ENCODE measurements around the gene GALNT2. TPM values are rescaled to one million over a fixed set of nuclear protein-coding genes. Genes with fewer than 3 reads are reported as not detected.

Gene GALNT2
- polyA plus RNA-seq, 2 donors, result 11.2 to 15.3 TPM

DNA sequence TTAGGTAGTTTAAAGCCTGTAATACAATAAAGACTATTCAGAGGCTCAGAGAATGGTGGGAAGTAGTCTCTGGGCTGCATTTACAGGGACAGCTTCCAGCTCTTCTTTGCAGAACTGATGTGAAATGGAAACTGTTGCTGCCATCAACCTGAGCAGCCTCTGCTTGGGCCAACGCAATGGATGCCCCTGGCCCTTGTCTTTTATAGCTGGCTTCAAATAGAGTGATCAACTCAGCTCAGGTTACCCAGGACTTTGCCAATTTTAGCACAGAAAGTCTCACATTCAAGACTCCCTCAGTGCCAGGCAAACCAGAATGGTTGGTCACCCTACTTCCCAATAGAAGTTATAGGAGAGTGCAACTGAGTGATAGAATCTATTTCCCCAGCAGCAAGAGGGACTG lies 18.1 kb upstream of the GALNT2 start:
- 88 to 95% methylated on average over 1 of the region's 1 CpG for WGBS, 2 donors
- Histone ChIP-seq H3K4me1 (ENCODE audit: control insufficient read depth in 2 of 2, insufficient read depth in 2 of 2, low read length in 1 of 2) (peaks cover 0 to 4% of the 10 kb centered on the region in 2 donors), H3K9me3 (ENCODE audit: control insufficient read depth in 2 of 2, insufficient read depth in 1 of 2, low read depth in 1 of 2, low read length in 1 of 2) (no peaks in the 10 kb centered on the region), H3K27ac (ENCODE audit: low read depth in 2 of 2, low read length in 1 of 2) (no peak overlapping the region), H3K4me3 (ENCODE audit: low read depth in 1 of 2, low read length in 2 of 2) (no peak overlapping the region), H3K27me3 (ENCODE audit: control insufficient read depth in 1 of 2, insufficient read depth in 2 of 2, low read length in 2 of 2) (no peaks in the 10 kb centered on the region), H3K36me3 (ENCODE audit: control insufficient read depth in 2 of 2, insufficient read depth in 2 of 2, low read length in 1 of 2) (no peaks in the 10 kb centered on the region)

DNA sequence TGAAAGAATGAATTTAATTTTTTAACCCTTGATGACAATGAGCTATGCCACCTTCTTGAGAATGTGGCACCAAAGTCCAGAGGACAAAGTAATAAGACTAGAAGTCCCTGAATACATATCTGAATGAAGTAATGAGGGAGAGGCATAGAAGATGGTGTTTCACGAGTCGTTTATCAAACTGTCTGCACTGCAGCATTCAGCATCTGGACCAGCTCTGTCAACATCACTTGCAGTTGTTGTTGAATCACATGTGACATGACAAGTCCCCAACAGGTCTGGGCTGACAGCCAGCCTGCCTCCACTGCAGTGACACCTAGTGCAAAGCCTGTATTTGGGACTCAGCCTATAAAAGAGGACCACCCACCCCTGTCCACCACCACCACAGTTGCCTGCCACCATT lies 17.3 kb upstream of the GALNT2 start:
- Histone ChIP-seq H3K27me3 (ENCODE audit: control insufficient read depth in 1 of 2, insufficient read depth in 2 of 2, low read length in 2 of 2) (no peaks in the 10 kb centered on the region), H3K36me3 (ENCODE audit: control insufficient read depth in 2 of 2, insufficient read depth in 2 of 2, low read length in 1 of 2) (no peaks in the 10 kb centered on the region), H3K4me1 (ENCODE audit: control insufficient read depth in 2 of 2, insufficient read depth in 2 of 2, low read length in 1 of 2) (peaks cover 0 to 4% of the 10 kb centered on the region in 2 donors), H3K9me3 (ENCODE audit: control insufficient read depth in 2 of 2, insufficient read depth in 1 of 2, low read depth in 1 of 2, low read length in 1 of 2) (no peaks in the 10 kb centered on the region), H3K4me3 (ENCODE audit: low read depth in 1 of 2, low read length in 2 of 2) (no peak overlapping the region), H3K27ac (ENCODE audit: low read depth in 2 of 2, low read length in 1 of 2) (no peak overlapping the region)
- 60 to 74% methylated on average over 2 of the region's 2 CpGs for WGBS, 2 donors

DNA sequence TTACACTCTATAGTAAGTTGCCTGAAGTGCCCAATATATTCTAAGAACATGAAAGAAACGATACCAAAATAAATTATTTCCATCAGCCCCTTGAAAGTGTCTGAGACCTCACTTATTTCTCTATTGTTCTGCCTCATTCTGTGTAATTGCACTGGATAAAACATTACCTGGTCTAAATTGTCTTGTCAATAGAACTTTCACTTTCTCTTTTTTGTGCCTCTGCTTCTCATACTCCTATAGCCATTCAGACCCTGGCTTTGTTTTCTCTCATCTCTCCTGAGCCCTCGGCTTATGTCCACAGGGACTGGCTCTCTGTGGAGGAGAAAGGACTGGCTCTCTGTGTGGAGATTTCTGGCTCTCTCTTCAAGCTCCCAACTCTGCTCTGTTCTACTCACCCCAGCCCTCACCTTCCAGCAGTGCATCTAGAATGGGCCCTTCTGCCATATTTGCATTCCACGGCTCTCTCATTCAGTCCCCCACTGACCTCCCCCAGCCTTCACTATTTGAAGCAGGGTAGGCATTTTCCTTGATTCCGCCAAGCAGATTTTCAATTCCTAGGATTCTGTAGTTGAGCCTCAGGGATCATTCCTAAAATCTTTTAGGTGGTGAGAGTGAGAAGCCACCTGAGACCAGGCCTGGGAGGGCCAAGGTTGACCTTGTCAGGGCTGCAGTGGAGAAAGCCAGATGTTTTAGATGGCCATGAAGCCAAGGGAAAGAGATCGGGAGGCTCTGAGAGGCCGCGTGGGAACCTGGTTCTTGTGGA lies 15.9 kb upstream of the GALNT2 start:
- Histone ChIP-seq H3K4me1 (ENCODE audit: control insufficient read depth in 2 of 2, insufficient read depth in 2 of 2, low read length in 1 of 2) (peaks cover 0 to 4% of the 10 kb centered on the region in 2 donors), H3K9me3 (ENCODE audit: control insufficient read depth in 2 of 2, insufficient read depth in 1 of 2, low read depth in 1 of 2, low read length in 1 of 2) (no peaks in the 10 kb centered on the region), H3K36me3 (ENCODE audit: control insufficient read depth in 2 of 2, insufficient read depth in 2 of 2, low read length in 1 of 2) (no peaks in the 10 kb centered on the region), H3K27me3 (ENCODE audit: control insufficient read depth in 1 of 2, insufficient read depth in 2 of 2, low read length in 2 of 2) (no peaks in the 10 kb centered on the region), H3K27ac (ENCODE audit: low read depth in 2 of 2, low read length in 1 of 2) (no peak overlapping the region), H3K4me3 (ENCODE audit: low read depth in 1 of 2, low read length in 2 of 2) (no peak overlapping the region)
- 71 to 73% methylated on average over 7 of the region's 7 CpGs for WGBS, 2 donors

- Histone ChIP-seq H3K4me3 (ENCODE audit: low read depth in 1 of 2, low read length in 2 of 2) (no peak overlapping the region), H3K9me3 (ENCODE audit: control insufficient read depth in 2 of 2, insufficient read depth in 1 of 2, low read depth in 1 of 2, low read length in 1 of 2) (no peaks in the 10 kb centered on the region), H3K36me3 (ENCODE audit: control insufficient read depth in 2 of 2, insufficient read depth in 2 of 2, low read length in 1 of 2) (no peaks in the 10 kb centered on the region), H3K4me1 (ENCODE audit: control insufficient read depth in 2 of 2, insufficient read depth in 2 of 2, low read length in 1 of 2) (peaks cover 0 to 4% of the 10 kb centered on the region in 2 donors), H3K27ac (ENCODE audit: low read depth in 2 of 2, low read length in 1 of 2) (no peak overlapping the region), H3K27me3 (ENCODE audit: control insufficient read depth in 1 of 2, insufficient read depth in 2 of 2, low read length in 2 of 2) (no peaks in the 10 kb centered on the region)
- WGBS, 2 donors, result 94 to 100% methylated on average over 2 of the region's 2 CpGs
These were observed 15.0 kb upstream of the GALNT2 start for GRCh38 chr1:230052018-230052417.

GRCh38 chr1:230052665-230053064 lies 14.4 kb upstream of the GALNT2 start:
- Histone ChIP-seq H3K27ac (ENCODE audit: low read depth in 2 of 2, low read length in 1 of 2) (no peak overlapping the region), H3K36me3 (ENCODE audit: control insufficient read depth in 2 of 2, insufficient read depth in 2 of 2, low read length in 1 of 2) (no peaks in the 10 kb centered on the region), H3K4me1 (ENCODE audit: control insufficient read depth in 2 of 2, insufficient read depth in 2 of 2, low read length in 1 of 2) (peaks cover 0 to 4% of the 10 kb centered on the region in 2 donors), H3K27me3 (ENCODE audit: control insufficient read depth in 1 of 2, insufficient read depth in 2 of 2, low read length in 2 of 2) (no peaks in the 10 kb centered on the region), H3K9me3 (ENCODE audit: control insufficient read depth in 2 of 2, insufficient read depth in 1 of 2, low read depth in 1 of 2, low read length in 1 of 2) (no peaks in the 10 kb centered on the region), H3K4me3 (ENCODE audit: low read depth in 1 of 2, low read length in 2 of 2) (no peak overlapping the region)
- WGBS, 2 donors, result 91 to 92% methylated on average over 5 of the region's 5 CpGs

GRCh38 chr1:230054092-230054749 lies 12.8 kb upstream of the GALNT2 start:
- 80 to 82% methylated on average over 8 of the region's 8 CpGs for WGBS, 2 donors
- Histone ChIP-seq H3K36me3 (ENCODE audit: control insufficient read depth in 2 of 2, insufficient read depth in 2 of 2, low read length in 1 of 2) (no peaks in the 10 kb centered on the region), H3K27me3 (ENCODE audit: control insufficient read depth in 1 of 2, insufficient read depth in 2 of 2, low read length in 2 of 2) (no peaks in the 10 kb centered on the region), H3K9me3 (ENCODE audit: control insufficient read depth in 2 of 2, insufficient read depth in 1 of 2, low read depth in 1 of 2, low read length in 1 of 2) (no peaks in the 10 kb centered on the region), H3K27ac (ENCODE audit: low read depth in 2 of 2, low read length in 1 of 2) (no peak overlapping the region), H3K4me3 (ENCODE audit: low read depth in 1 of 2, low read length in 2 of 2) (no peak overlapping the region), H3K4me1 (ENCODE audit: control insufficient read depth in 2 of 2, insufficient read depth in 2 of 2, low read length in 1 of 2) (peaks cover 0 to 4% of the 10 kb centered on the region in 2 donors)

DNA sequence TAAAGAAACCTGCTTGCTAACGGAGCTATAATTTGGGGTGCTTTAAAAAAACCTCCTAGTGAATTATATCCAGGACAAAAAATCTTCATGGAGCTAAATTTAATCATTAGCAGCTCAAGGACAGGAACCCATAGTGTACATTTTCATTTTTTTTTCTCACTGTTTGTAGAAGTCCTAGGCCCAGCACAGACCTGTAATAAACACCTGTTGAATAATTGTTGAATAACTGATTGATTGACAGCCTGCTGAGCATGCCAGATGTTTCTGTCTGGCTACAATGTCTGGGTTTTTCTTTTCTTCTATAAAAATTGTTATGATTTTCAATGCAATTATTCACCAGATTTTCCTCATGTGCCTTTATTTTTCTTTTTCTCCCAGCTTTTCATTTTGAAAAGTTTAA lies 10.9 kb upstream of the GALNT2 start:
- WGBS, 2 donors, result 79 to 91% methylated on average over 1 of the region's 1 CpG
- Histone ChIP-seq H3K4me3 (ENCODE audit: low read depth in 1 of 2, low read length in 2 of 2) (no peak overlapping the region), H3K36me3 (ENCODE audit: control insufficient read depth in 2 of 2, insufficient read depth in 2 of 2, low read length in 1 of 2) (no peaks in the 10 kb centered on the region), H3K9me3 (ENCODE audit: control insufficient read depth in 2 of 2, insufficient read depth in 1 of 2, low read depth in 1 of 2, low read length in 1 of 2) (no peaks in the 10 kb centered on the region), H3K4me1 (ENCODE audit: control insufficient read depth in 2 of 2, insufficient read depth in 2 of 2, low read length in 1 of 2) (peaks cover 0 to 4% of the 10 kb centered on the region in 2 donors), H3K27ac (ENCODE audit: low read depth in 2 of 2, low read length in 1 of 2) (no peak overlapping the region), H3K27me3 (ENCODE audit: control insufficient read depth in 1 of 2, insufficient read depth in 2 of 2, low read length in 2 of 2) (no peaks in the 10 kb centered on the region)

DNA sequence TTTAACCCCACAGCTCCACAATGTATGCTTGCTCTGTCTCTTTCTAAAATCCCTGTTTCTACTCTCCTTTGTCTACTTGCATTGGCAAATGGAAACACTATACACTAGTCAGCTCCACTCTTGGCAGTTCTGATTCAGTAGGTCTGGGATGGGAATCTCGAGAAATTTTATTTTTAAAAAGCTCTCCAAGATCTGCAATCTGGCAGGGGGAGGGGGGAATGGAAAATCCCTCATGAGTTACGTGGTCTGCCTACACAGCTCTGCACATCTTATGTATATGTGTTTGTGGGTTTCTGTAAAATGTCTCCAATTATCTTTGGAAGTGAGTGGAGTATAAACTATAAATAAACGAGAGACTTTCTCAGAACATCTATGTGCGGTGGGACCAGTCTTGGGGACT lies 9.9 kb upstream of the GALNT2 start:
- H3K36me3 ChIP-seq (ENCODE audit: control insufficient read depth in 2 of 2, insufficient read depth in 2 of 2, low read length in 1 of 2), result no peaks in the 10 kb centered on the region
- 70 to 79% methylated on average over 4 of the region's 4 CpGs for WGBS, 2 donors
- no peaks in the 10 kb centered on the region for H3K9me3 ChIP-seq (ENCODE audit: control insufficient read depth in 2 of 2, insufficient read depth in 1 of 2, low read depth in 1 of 2, low read length in 1 of 2)
- H3K27ac ChIP-seq (ENCODE audit: low read depth in 2 of 2, low read length in 1 of 2), result no peak overlapping the region
- H3K4me3 ChIP-seq (ENCODE audit: low read depth in 1 of 2, low read length in 2 of 2), result no peak overlapping the region
- H3K27me3 ChIP-seq (ENCODE audit: control insufficient read depth in 1 of 2, insufficient read depth in 2 of 2, low read length in 2 of 2), result no peaks in the 10 kb centered on the region
- no peaks in the 10 kb centered on the region for H3K4me1 ChIP-seq (ENCODE audit: control insufficient read depth in 2 of 2, insufficient read depth in 2 of 2, low read length in 1 of 2)

GRCh38 chr1:230057681-230058565 lies 9.1 kb upstream of the GALNT2 start:
- H3K27me3 ChIP-seq (ENCODE audit: control insufficient read depth in 1 of 2, insufficient read depth in 2 of 2, low read length in 2 of 2), result no peaks in the 10 kb centered on the region
- H3K36me3 ChIP-seq (ENCODE audit: control insufficient read depth in 2 of 2, insufficient read depth in 2 of 2, low read length in 1 of 2), result no peaks in the 10 kb centered on the region
- WGBS, 2 donors, result 75 to 84% methylated on average over 24 of the region's 24 CpGs
- no peaks in the 10 kb centered on the region for H3K9me3 ChIP-seq (ENCODE audit: control insufficient read depth in 2 of 2, insufficient read depth in 1 of 2, low read depth in 1 of 2, low read length in 1 of 2)
- no peak overlapping the region for H3K27ac ChIP-seq (ENCODE audit: low read depth in 2 of 2, low read length in 1 of 2)
- no peaks in the 10 kb centered on the region for H3K4me1 ChIP-seq (ENCODE audit: control insufficient read depth in 2 of 2, insufficient read depth in 2 of 2, low read length in 1 of 2)
- H3K4me3 ChIP-seq (ENCODE audit: low read depth in 1 of 2, low read length in 2 of 2), result no peak overlapping the region
